Esophagus muscularis mucosa (tissue), 4 donors: ENCODE results near the gene PTMS.

Experiments used
- EP300 ChIP-seq: sonication (generic); formaldehyde crosslinking; IDR thresholded peaks from one replicate; pipeline ENCODE4 v1.6.1; 2017; ENCODE audit warnings: antibody characterized with exemption
- POLR2A ChIP-seq: fragments of 450-650 bp; IDR thresholded peaks from one replicate; pipeline ENCODE4 v1.6.1; 2017; ENCODE audit warnings: antibody characterized with exemption, moderate library complexity, mild to moderate bottlenecking, low read depth
- POLR2AphosphoS5 ChIP-seq, 2 donors: sonication (generic); formaldehyde crosslinking; IDR thresholded peaks; one replicate each; pipeline ENCODE4 v1.6.1; 2017; ENCODE audit warnings: antibody characterized with exemption in 2 of 2
- TF ChIP-seq, protein P1 (sequence below), 3 experiments: fragments of 200-600 bp in 2 of 3; fragments of 450-650 bp in 1 of 3; sonication (generic) in 2 of 3; IDR thresholded peaks; one replicate each; pipeline ENCODE4 v1.5.1; 2017 to 2019; ENCODE audit warnings: antibody characterized with exemption in 3 of 3, mild to moderate bottlenecking in 2 of 3, moderate library complexity in 1 of 3

DNA sequence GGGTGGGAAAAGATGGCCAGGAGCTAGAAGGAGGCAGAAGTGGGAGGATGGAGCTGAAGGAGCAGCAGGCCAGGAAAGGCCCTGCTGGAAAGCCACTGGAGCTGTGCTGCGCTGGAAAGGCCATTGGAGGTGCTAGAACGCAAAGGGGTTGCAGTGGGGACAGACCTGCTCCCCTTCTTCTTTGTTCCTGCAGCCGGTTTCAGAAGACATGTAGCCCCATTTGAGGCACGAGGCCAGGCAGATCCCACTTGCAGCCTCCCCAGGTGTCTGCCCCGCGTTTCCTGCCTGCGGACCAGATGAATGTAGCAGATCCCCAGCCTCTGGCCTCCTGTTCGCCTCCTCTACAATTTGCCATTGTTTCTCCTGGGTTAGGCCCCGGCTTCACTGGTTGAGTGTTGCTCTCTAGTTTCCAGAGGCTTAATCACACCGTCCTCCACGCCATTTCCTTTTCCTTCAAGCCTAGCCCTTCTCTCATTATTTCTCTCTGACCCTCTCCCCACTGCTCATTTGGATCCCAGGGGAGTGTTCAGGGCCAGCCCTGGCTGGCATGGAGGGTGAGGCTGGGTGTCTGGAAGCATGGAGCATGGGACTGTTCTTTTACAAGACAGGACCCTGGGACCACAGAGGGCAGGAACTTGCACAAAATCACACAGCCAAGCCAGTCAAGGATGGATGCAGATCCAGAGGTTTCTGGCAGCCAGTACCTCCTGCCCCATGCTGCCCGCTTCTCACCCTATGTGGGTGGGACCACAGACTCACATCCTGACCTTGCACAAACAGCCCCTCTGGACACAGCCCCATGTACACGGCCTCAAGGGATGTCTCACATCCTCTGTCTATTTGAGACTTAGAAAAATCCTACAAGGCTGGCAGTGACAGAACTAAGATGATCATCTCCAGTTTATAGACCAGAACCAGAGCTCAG lies 53.2 kb downstream of the PTMS start:
- TF ChIP-seq, protein P1, sequence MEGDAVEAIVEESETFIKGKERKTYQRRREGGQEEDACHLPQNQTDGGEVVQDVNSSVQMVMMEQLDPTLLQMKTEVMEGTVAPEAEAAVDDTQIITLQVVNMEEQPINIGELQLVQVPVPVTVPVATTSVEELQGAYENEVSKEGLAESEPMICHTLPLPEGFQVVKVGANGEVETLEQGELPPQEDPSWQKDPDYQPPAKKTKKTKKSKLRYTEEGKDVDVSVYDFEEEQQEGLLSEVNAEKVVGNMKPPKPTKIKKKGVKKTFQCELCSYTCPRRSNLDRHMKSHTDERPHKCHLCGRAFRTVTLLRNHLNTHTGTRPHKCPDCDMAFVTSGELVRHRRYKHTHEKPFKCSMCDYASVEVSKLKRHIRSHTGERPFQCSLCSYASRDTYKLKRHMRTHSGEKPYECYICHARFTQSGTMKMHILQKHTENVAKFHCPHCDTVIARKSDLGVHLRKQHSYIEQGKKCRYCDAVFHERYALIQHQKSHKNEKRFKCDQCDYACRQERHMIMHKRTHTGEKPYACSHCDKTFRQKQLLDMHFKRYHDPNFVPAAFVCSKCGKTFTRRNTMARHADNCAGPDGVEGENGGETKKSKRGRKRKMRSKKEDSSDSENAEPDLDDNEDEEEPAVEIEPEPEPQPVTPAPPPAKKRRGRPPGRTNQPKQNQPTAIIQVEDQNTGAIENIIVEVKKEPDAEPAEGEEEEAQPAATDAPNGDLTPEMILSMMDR (IDR thresholded peaks at IDR 0.05), result no peak
- TF ChIP-seq POLR2A (no peak), EP300 (no peak), POLR2AphosphoS5 (IDR thresholded peaks at IDR 0.05) (no peak)
